Stimulated activated memory B cell treated with anti-CD40 and anti-IgM and Interleukin-4, amounts not matched to agents 10 μg/mL and 1 μg/mL and 100 μg/mL, for 72 hours (primary cell): ENCODE data around the gene RASGRF1.
A peak's percentile ranks its signal among the peaks of the same experiment; 100 is the strongest.

Source experiments
- ATAC-seq: fragments of 150-1000 bp; cut with Tn5 transposase; 2 replicates; pipeline ENCODE4 v1.10.0; 2021
- H3K27ac Mint-ChIP-seq: one replicate; pipeline ENCODE4 v1.8.0; 2022; ENCODE audit warnings: mild to moderate bottlenecking, mixed read lengths
- H3K27me3 Mint-ChIP-seq: one replicate; pipeline ENCODE4 v1.8.0; 2022; ENCODE audit warnings: mixed read lengths
- H3K36me3 Mint-ChIP-seq: one replicate; pipeline ENCODE4 v1.8.0; 2022; ENCODE audit warnings: mixed read lengths
- H3K4me1 Mint-ChIP-seq: one replicate; pipeline ENCODE4 v1.8.0; 2022; ENCODE audit warnings: mixed read lengths
- H3K4me3 Mint-ChIP-seq: one replicate; pipeline ENCODE4 v1.8.0; 2022; ENCODE audit warnings: mild to moderate bottlenecking, moderate library complexity, mixed read lengths
- H3K9me3 Mint-ChIP-seq: one replicate; pipeline ENCODE4 v1.8.0; 2022; ENCODE audit warnings: mixed read lengths

The RASGRF1 gene

GRCh38 chr15:79084308-79084968 is 6.1 kb downstream of the RASGRF1 start:
- peaks cover under 1% of the 10 kb centered on the region for H3K4me1 Mint-ChIP-seq
- H3K27me3 Mint-ChIP-seq, result peaks cover 29% of the 10 kb centered on the region
- no peaks in the 10 kb centered on the region for H3K9me3 Mint-ChIP-seq
- no peak overlapping the region for H3K4me3 Mint-ChIP-seq
- no peak overlapping the region for H3K27ac Mint-ChIP-seq
- no peak for ATAC-seq
- no peaks in the 10 kb centered on the region for H3K36me3 Mint-ChIP-seq

DNA sequence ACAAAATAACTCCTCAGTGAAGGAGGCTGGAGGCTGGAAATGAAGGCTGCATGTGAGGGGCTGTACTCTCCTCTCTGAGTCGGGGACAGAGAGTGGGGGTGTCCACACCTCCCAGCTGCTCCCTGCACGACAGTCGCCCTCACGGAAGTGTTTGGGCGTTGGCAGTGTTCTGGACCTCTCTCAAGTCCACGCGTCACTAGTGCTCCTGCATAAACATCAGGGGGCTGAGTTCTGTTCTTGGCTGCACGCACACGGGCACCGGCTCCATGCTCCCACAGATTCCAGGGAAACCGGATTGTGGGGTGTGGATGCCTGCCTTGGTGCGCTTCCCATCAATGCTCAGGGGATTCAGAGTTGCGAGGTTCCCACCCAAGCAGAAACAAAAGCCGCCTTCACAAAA is 7.4 kb downstream of the RASGRF1 start:
- no peak for ATAC-seq
- H3K9me3 Mint-ChIP-seq, result no peaks in the 10 kb centered on the region
- H3K4me1 Mint-ChIP-seq, result peaks cover 14% of the 10 kb centered on the region
- H3K4me3 Mint-ChIP-seq, result no peak overlapping the region
- H3K27ac Mint-ChIP-seq, result no peak overlapping the region
- no peaks in the 10 kb centered on the region for H3K36me3 Mint-ChIP-seq
- peaks cover 16% of the 10 kb centered on the region for H3K27me3 Mint-ChIP-seq

- no peak for ATAC-seq
- H3K27ac Mint-ChIP-seq, result no peak overlapping the region
- no peak overlapping the region for H3K4me3 Mint-ChIP-seq
- H3K9me3 Mint-ChIP-seq, result no peaks in the 10 kb centered on the region
- no peaks in the 10 kb centered on the region for H3K36me3 Mint-ChIP-seq
- peaks cover 16% of the 10 kb centered on the region for H3K27me3 Mint-ChIP-seq
- H3K4me1 Mint-ChIP-seq, result peaks cover 15% of the 10 kb centered on the region
These were observed 8.1 kb downstream of the RASGRF1 start for GRCh38 chr15:79082363-79083070.

GRCh38 chr15:79078763-79079410 is 11.7 kb downstream of the RASGRF1 start:
- no peak overlapping the region for H3K4me3 Mint-ChIP-seq
- peaks cover 15% of the 10 kb centered on the region for H3K4me1 Mint-ChIP-seq
- H3K27me3 Mint-ChIP-seq, result no peaks in the 10 kb centered on the region
- H3K9me3 Mint-ChIP-seq, result no peaks in the 10 kb centered on the region
- peak; percentile 60 for ATAC-seq
- no peaks in the 10 kb centered on the region for H3K36me3 Mint-ChIP-seq
- peak overlapping the region; percentile 73 for H3K27ac Mint-ChIP-seq

DNA sequence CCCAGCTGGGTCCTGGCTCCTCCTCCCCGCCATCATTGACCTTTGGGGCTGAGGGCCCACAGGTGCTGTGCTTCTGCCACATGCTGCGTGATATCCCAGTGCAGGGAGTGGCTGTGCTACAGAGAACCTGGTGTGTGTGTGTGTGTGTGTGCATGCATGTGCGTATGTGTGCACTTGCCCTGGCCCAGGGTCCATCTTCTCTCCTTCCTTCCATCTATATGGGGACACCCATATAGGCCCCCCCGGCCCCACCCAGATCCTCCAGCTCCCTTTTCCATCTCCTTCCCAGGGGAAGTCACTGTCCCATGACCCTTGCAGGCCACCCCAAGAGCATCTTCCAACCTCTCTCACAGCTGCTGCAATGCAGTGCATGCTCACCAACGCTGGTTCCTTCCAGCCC is 12.6 kb downstream of the RASGRF1 start:
- peaks cover 15% of the 10 kb centered on the region for H3K4me1 Mint-ChIP-seq
- no peaks in the 10 kb centered on the region for H3K36me3 Mint-ChIP-seq
- H3K27ac Mint-ChIP-seq, result peak overlapping the region; percentile 73
- H3K4me3 Mint-ChIP-seq, result no peak overlapping the region
- H3K9me3 Mint-ChIP-seq, result no peaks in the 10 kb centered on the region
- no peak for ATAC-seq
- no peaks in the 10 kb centered on the region for H3K27me3 Mint-ChIP-seq

DNA sequence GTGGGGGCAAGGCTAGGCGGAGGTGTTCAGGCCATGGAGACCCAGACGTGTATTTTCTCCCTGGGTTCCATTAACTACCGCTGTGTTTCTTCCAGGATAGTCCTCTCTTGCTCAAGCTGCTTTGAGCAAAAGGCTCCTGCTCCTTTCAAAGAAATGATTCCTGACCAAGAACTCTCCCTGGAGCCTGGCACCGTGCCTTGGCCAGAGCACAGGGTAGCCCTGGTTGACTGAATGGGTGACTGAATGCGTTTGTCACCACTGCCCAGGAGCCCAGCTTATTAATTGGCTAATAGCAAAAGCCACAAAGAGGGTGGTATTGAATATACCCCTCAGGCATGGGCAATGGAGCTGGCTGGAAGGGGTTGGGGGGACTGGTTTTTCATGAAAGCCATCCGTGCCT is 13.9 kb downstream of the RASGRF1 start:
- Mint-ChIP-seq H3K9me3 (no peaks in the 10 kb centered on the region), H3K4me3 (no peak overlapping the region), H3K4me1 (peaks cover 15% of the 10 kb centered on the region), H3K27me3 (no peaks in the 10 kb centered on the region), H3K36me3 (no peaks in the 10 kb centered on the region), H3K27ac (no peak overlapping the region)
- no peak for ATAC-seq

DNA sequence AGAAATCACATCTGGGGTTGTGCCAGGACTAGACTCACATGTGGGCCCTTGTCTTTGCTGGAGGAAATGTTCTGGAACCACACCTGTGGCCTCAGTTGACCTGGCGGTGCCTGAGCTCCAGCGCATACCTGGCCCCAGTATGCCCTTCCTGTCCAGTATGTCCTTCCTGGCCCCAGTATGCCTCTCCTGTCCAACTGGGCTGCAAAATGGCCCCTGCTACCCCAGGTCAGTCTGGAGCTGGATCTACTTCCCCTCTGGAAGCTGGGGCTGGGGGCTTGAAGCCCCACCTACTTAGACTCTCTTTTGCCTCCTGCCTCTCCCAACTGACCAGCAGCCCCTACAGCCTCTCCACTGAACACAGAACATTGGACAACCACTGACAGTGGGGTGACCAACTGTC is 15.3 kb downstream of the RASGRF1 start:
- Mint-ChIP-seq H3K36me3 (no peaks in the 10 kb centered on the region), H3K9me3 (no peaks in the 10 kb centered on the region), H3K4me1 (peaks cover 15% of the 10 kb centered on the region), H3K27ac (no peak overlapping the region), H3K4me3 (no peak overlapping the region), H3K27me3 (no peaks in the 10 kb centered on the region)
- no peak for ATAC-seq

GRCh38 chr15:79073336-79073735 is 17.2 kb downstream of the RASGRF1 start:
- H3K27me3 Mint-ChIP-seq, result no peaks in the 10 kb centered on the region
- no peak for ATAC-seq
- peaks cover 3% of the 10 kb centered on the region for H3K4me1 Mint-ChIP-seq
- H3K9me3 Mint-ChIP-seq, result no peaks in the 10 kb centered on the region
- no peak overlapping the region for H3K4me3 Mint-ChIP-seq
- H3K36me3 Mint-ChIP-seq, result no peaks in the 10 kb centered on the region
- H3K27ac Mint-ChIP-seq, result no peak overlapping the region

DNA sequence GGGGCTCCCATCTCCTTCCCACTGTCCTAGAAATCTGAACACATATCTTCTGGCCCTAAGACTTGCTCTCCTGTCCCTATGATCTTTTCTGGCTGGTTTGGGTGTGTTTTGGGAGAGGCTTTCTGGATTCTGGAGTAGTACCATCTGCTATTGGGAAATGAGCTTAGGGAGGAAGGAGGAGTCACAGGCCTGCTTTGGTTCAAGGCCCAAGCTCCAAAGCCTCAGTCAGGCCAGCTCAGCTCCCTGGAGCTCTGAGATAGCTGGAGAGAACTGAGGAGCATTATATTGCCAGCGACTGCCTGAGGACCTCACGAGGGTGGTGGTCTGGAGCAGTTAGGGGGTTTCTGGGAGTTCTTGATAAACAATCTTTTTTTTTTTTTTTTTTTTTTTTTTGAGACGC is 18.7 kb downstream of the RASGRF1 start:
- no peak overlapping the region for H3K4me3 Mint-ChIP-seq
- no peak for ATAC-seq
- no peaks in the 10 kb centered on the region for H3K27me3 Mint-ChIP-seq
- no peak overlapping the region for H3K27ac Mint-ChIP-seq
- H3K36me3 Mint-ChIP-seq, result no peaks in the 10 kb centered on the region
- no peaks in the 10 kb centered on the region for H3K4me1 Mint-ChIP-seq
- H3K9me3 Mint-ChIP-seq, result no peaks in the 10 kb centered on the region

DNA sequence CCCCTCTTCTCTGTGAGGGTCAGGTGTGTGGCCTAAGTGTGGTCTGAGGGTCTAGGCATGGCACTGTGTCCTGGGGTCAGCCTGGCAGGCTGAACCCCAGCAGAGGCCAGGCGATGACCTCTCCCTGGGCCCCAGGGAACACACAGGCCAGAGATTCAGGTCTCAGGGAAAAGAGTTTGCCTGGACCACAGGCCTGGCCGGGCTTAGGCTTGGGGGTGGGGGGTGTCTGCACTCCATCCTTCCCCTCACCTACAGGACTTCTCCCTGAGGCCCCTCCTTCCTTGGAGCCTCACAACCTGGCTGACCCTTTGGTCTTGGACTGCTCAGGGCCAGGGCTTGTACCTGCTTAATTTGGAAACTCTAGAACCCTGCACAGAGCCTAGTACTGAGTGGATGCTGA is 21.8 kb downstream of the RASGRF1 start:
- Mint-ChIP-seq H3K27me3 (peaks cover 9% of the 10 kb centered on the region), H3K4me1 (peaks cover 12% of the 10 kb centered on the region), H3K36me3 (no peaks in the 10 kb centered on the region), H3K27ac (no peak overlapping the region), H3K4me3 (no peak overlapping the region), H3K9me3 (no peaks in the 10 kb centered on the region)
- no peak for ATAC-seq

GRCh38 chr15:79067969-79068368 is 22.6 kb downstream of the RASGRF1 start:
- Mint-ChIP-seq H3K9me3 (no peaks in the 10 kb centered on the region), H3K27ac (peak overlapping the region; percentile 7), H3K36me3 (no peaks in the 10 kb centered on the region), H3K4me1 (peaks cover 12% of the 10 kb centered on the region), H3K27me3 (peaks cover 9% of the 10 kb centered on the region), H3K4me3 (no peak overlapping the region)
- no peak for ATAC-seq

- no peak for ATAC-seq
- peak overlapping the region; percentile 7 for H3K27ac Mint-ChIP-seq
- H3K4me1 Mint-ChIP-seq, result peaks cover 12% of the 10 kb centered on the region
These were observed 23.3 kb downstream of the RASGRF1 start for GRCh38 chr15:79067072-79067833.

DNA sequence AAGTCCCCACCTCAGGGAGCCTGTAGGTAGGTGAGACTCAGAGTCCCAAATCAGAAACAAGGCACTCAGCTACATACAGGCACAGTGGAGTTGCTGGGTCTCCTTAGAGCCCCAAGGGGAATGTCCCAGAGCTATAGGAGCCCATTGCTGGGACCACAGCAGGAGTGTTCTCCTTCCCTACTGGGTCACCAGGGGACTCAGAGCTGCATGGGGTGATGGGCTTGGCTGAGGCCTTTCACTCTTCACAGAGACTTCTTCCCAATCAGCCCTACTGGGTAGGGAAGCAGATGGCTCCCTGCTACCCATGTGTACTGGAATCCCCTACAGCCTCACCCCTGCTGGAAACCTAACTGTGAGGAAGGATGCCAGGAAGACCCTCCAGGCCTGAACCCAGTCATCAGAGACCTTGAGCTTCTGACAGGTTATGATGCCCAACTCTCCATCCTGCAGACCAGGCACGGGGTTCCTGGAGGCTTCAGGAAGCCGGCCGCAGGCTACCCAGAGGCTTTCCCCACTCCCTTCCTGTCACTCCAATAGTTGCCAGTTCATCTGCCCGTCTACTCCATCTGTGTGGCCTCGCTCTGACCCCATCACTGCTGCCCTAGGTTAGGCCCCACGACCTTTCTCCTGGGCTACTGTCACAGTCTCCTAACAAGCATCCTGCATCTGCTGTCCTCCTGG is 24.0 kb downstream of the RASGRF1 start:
- Mint-ChIP-seq H3K27me3 (peaks cover 9% of the 10 kb centered on the region), H3K4me1 (peaks cover 12% of the 10 kb centered on the region), H3K9me3 (no peaks in the 10 kb centered on the region), H3K36me3 (no peaks in the 10 kb centered on the region), H3K4me3 (no peak overlapping the region), H3K27ac (no peak overlapping the region)
- ATAC-seq, result no peak

More at GRCh38 chr15:79067072-79067833, 23.3 kb downstream of the RASGRF1 start:
- peaks cover 9% of the 10 kb centered on the region for H3K27me3 Mint-ChIP-seq
- no peak overlapping the region for H3K4me3 Mint-ChIP-seq
- no peaks in the 10 kb centered on the region for H3K9me3 Mint-ChIP-seq
- H3K36me3 Mint-ChIP-seq, result no peaks in the 10 kb centered on the region

DNA sequence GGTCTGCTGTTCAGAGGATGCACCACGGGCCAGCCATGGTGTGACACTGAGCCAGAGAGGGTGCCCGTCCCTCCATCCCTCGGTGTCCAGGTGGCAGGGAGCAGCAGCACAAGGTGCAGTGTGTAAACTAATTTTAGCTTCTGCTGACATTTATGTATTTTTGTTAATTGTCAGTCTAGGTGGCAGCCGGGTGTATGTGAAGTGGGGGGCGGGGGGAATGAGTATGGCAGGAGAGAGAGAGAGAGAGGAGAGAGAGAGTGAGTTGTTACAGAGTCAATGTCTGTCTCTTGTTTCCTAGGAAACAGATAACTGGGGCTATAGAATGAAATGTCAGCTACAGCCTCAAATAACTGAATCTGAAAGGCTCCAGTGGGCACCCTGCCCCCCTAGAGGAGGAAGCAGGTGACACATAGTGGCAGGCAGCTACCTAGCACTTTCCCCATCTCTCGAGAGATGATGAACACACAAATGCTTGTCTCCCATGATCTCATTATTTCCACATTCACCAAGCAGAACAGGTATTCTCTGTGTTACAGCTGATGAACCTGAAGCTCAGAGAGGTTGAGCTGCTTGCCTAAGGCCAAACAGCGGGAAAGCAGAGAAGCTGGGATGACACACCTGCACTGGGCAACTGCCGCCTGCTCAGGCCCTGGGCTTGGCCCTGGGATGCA is 24.7 kb downstream of the RASGRF1 start:
- peak; percentile 65 for ATAC-seq
- no peaks in the 10 kb centered on the region for H3K36me3 Mint-ChIP-seq
- no peaks in the 10 kb centered on the region for H3K9me3 Mint-ChIP-seq
- no peak overlapping the region for H3K4me3 Mint-ChIP-seq
- H3K27me3 Mint-ChIP-seq, result peaks cover 9% of the 10 kb centered on the region
- peak overlapping the region; percentile 62 for H3K27ac Mint-ChIP-seq
- H3K4me1 Mint-ChIP-seq, result peaks cover 12% of the 10 kb centered on the region
